CD4-positive, CD25-positive, alpha-beta regulatory T cell (primary cell): ENCODE measurements around the gene CNGB1. TPM values are rescaled to one million over a fixed set of nuclear protein-coding genes. Genes with fewer than 3 reads are reported as not detected.

Experiments used
- ATAC-seq, 2 donors: fragments of 150-1000 bp; cut with Tn5 transposase; one replicate each; pipeline ENCODE4 v1.10.0; 2021; ENCODE audit warnings: low read depth in 2 of 2, moderate number of reproducible peaks in 2 of 2, moderate library complexity in 1 of 2
- DNase-seq, 3 donors: peaks; one replicate each; pipeline versions ENCODE4 v3.0.0 to v3.0.0-alpha.2; 2012 to 2022; ENCODE audit warnings: mixed read lengths in 1 of 3
- H3K27ac ChIP-seq: one replicate; pipeline ENCODE4 v1.7.0; 2013; ENCODE audit warnings: mild to moderate bottlenecking, low read length; ENCODE audit not compliant: insufficient read depth, poor library complexity, severe bottlenecking
- H3K27me3 ChIP-seq: one replicate; pipeline ENCODE4 v1.7.0; 2013; ENCODE audit warnings: low read length; ENCODE audit not compliant: control insufficient read depth, insufficient read depth
- H3K36me3 ChIP-seq: one replicate; pipeline ENCODE4 v1.7.0; 2013; ENCODE audit warnings: mild to moderate bottlenecking, low read length, moderate library complexity; ENCODE audit not compliant: control insufficient read depth, insufficient read depth
- H3K4me1 ChIP-seq: 2 replicates; pipeline ENCODE4 v1.7.0; 2013; ENCODE audit warnings: mild to moderate bottlenecking, low read length; ENCODE audit not compliant: insufficient read depth, control insufficient read depth, poor library complexity, severe bottlenecking
- H3K4me3 ChIP-seq: one replicate; pipeline ENCODE4 v1.7.0; 2013; ENCODE audit warnings: low read depth, mild to moderate bottlenecking, low read length, moderate library complexity
- H3K9me3 ChIP-seq, 2 experiments: 1 replicate in 1 of 2; 2 replicates in 1 of 2; pipeline ENCODE4 v1.7.0; 2013; ENCODE audit warnings: low read length in 2 of 2, mild to moderate bottlenecking in 1 of 2, moderate library complexity in 1 of 2; ENCODE audit not compliant: control insufficient read depth in 2 of 2
- H3K27ac Mint-ChIP-seq, 3 donors: one replicate each; pipeline ENCODE4 v1.8.0; 2020 to 2022; ENCODE audit warnings: mild to moderate bottlenecking in 3 of 3, mixed read lengths in 3 of 3, moderate library complexity in 2 of 3
- H3K27me3 Mint-ChIP-seq: one replicate; pipeline ENCODE4 v1.8.0; 2022; ENCODE audit warnings: mild to moderate bottlenecking, mixed read lengths
- H3K36me3 Mint-ChIP-seq: one replicate; pipeline ENCODE4 v1.8.0; 2020; ENCODE audit warnings: mixed read lengths
- H3K4me1 Mint-ChIP-seq, 4 donors: one replicate each; pipeline ENCODE4 v1.8.0; 2020 to 2022; ENCODE audit warnings: mixed read lengths in 4 of 4, mild to moderate bottlenecking in 1 of 4
- H3K4me3 Mint-ChIP-seq, 4 donors: one replicate each; pipeline ENCODE4 v1.8.0; 2020 to 2022; ENCODE audit warnings: mild to moderate bottlenecking in 4 of 4, mixed read lengths in 4 of 4, moderate library complexity in 3 of 4
- H3K9me3 Mint-ChIP-seq, 7 donors: one replicate each; pipeline ENCODE4 v1.8.0; 2020 to 2022; ENCODE audit warnings: mixed read lengths in 7 of 7, mild to moderate bottlenecking in 3 of 7, moderate library complexity in 2 of 7
- polyA plus RNA-seq, 4 donors: library from polyadenylated mRNA; unstranded; fragments of 300-500 nt; fragmentation: Illumina TruSeq; gene quantifications; one replicate each; pipeline ENCODE4 v1.2.3, GENCODE V29; 2021
- total RNA-seq: library from RNA; stranded (reverse); gene quantifications from one replicate; pipeline ENCODE4 v1.2.3, GENCODE V29; 2022

CNGB1 gene
- total and polyA plus RNA-seq, 5 donors from 2014 or later, result not detected

DNA sequence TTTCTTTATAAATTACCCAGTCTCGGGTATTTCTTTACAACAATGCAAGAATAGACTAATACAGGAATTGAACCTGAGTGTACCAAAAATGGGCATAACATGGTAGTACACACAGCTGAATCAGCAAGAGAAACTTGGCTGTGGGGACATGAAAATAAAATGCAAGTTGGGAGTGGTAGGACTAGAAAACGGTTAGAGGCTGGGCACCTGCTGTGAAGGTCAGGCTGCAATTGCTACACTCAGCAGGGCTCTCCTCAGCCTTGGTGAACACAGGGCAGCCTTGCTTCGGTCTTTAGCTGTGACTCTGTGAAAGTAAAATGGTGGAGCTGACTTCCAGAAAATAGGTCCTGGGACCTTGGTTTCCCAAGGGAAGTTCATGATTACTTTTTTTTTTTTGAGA, 45.6 kb downstream of the CNGB1 start:
- H3K4me1 ChIP-seq, result no peaks in the 10 kb centered on the region
- Mint-ChIP-seq H3K36me3 (no peaks in the 10 kb centered on the region), H3K27ac (no peak overlapping the region), H3K4me1 (no peaks in the 10 kb centered on the region), H3K4me3 (no peak overlapping the region), H3K9me3 (peaks cover 0 to 1% (median 0%) of the 10 kb centered on the region in 7 donors), H3K27me3 (peaks cover 28% of the 10 kb centered on the region)
- H3K27ac ChIP-seq, result no peak overlapping the region
- H3K36me3 ChIP-seq, result no peaks in the 10 kb centered on the region
- H3K4me3 ChIP-seq, result no peak overlapping the region
- DNase-seq (no peak), ATAC-seq (no peak)
- H3K9me3 ChIP-seq, result no peaks in the 10 kb centered on the region
- H3K27me3 ChIP-seq, result no peaks in the 10 kb centered on the region

DNA sequence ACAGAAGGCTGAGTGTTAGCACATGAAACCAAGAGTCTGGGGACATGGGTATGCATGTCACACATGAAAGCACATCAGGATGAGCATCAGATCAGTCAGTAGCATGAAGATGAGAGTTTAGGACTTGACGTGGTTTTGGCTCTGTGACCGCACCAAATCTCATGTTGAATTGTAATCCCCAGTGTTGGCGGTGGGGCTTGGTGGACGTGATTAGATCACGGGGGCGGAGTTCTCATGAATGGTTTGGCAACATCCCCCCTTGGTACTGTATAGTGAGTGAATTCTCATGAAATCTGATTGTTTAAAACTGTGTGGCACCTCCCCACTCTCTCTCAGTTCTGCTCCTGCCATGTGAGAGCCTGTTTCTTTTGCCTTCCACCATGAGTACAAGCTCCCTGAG, 46.4 kb downstream of the CNGB1 start:
- peaks cover 0 to 1% (median 0%) of the 10 kb centered on the region in 7 donors for H3K9me3 Mint-ChIP-seq
- H3K27me3 Mint-ChIP-seq, result peaks cover 28% of the 10 kb centered on the region
- no peak for DNase-seq
- Histone ChIP-seq H3K9me3 (no peaks in the 10 kb centered on the region), H3K27ac (no peak overlapping the region), H3K27me3 (no peaks in the 10 kb centered on the region), H3K4me1 (no peaks in the 10 kb centered on the region), H3K4me3 (no peak overlapping the region), H3K36me3 (no peaks in the 10 kb centered on the region)
- no peaks in the 10 kb centered on the region for H3K4me1 Mint-ChIP-seq
- no peak overlapping the region for H3K27ac Mint-ChIP-seq
- no peak for ATAC-seq
- no peaks in the 10 kb centered on the region for H3K36me3 Mint-ChIP-seq
- H3K4me3 Mint-ChIP-seq, result no peak overlapping the region

DNA sequence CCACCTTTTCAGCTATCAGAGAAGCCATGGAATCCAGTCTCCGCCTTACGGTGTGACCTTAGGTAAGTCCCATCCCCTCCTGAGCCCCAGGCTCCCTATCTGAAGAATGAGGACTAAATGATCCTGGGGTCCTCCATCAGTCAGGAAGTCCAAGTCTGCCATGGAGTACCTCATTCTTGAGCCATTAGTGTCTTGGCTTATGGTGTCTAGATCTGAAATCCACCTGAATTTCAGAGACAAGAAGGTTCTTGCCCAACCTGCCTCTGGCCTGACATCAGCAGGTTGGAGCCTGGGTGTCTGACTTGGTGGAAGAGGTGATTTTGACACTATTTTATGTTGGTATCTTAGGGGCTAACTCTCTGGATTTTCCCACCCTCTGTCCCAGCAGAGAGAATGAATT, 47.1 kb downstream of the CNGB1 start:
- H3K36me3 Mint-ChIP-seq, result no peaks in the 10 kb centered on the region

DNA sequence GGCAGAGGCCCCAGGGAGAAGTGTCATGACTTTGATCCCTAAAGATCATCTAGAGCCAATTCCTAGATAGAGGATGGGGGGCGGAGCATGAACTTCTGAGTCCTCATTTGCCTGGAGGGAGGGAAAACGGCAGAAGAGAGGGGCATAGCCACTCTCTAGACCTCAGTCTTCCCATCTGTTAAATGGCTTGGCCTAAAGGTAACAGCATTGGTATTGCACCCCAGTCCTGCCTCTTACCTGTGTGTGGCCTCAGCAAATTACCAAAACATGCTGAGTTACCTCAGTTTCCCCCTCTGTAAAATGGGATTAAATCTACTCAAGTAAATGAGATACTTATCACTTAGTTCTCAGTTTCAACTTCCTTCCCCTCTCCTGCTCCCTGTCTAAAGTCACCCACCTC, 47.5 kb downstream of the CNGB1 start:
- Mint-ChIP-seq H3K9me3 (peaks cover 0 to 2% (median 0%) of the 10 kb centered on the region in 7 donors), H3K27me3 (peaks cover 28% of the 10 kb centered on the region), H3K4me1 (no peaks in the 10 kb centered on the region), H3K4me3 (no peak overlapping the region), H3K27ac (no peak overlapping the region), H3K36me3 (no peaks in the 10 kb centered on the region)
- Histone ChIP-seq H3K27me3 (no peaks in the 10 kb centered on the region), H3K27ac (no peak overlapping the region), H3K9me3 (no peaks in the 10 kb centered on the region), H3K36me3 (no peaks in the 10 kb centered on the region), H3K4me1 (no peaks in the 10 kb centered on the region), H3K4me3 (no peak overlapping the region)
- DNase-seq, result no peak
- no peak for ATAC-seq

More for the DNA sequence above, 47.1 kb downstream of the CNGB1 start:
- no peaks in the 10 kb centered on the region for H3K4me1 Mint-ChIP-seq
- Histone ChIP-seq H3K4me1 (no peaks in the 10 kb centered on the region), H3K4me3 (no peak overlapping the region), H3K36me3 (no peaks in the 10 kb centered on the region), H3K27me3 (no peaks in the 10 kb centered on the region), H3K9me3 (no peaks in the 10 kb centered on the region), H3K27ac (no peak overlapping the region)
- H3K27me3 Mint-ChIP-seq, result peaks cover 28% of the 10 kb centered on the region
- DNase-seq, result no peak
- no peak overlapping the region for H3K27ac Mint-ChIP-seq
- peaks cover 0 to 2% (median 0%) of the 10 kb centered on the region in 7 donors for H3K9me3 Mint-ChIP-seq
- no peak for ATAC-seq
- H3K4me3 Mint-ChIP-seq, result no peak overlapping the region

DNA sequence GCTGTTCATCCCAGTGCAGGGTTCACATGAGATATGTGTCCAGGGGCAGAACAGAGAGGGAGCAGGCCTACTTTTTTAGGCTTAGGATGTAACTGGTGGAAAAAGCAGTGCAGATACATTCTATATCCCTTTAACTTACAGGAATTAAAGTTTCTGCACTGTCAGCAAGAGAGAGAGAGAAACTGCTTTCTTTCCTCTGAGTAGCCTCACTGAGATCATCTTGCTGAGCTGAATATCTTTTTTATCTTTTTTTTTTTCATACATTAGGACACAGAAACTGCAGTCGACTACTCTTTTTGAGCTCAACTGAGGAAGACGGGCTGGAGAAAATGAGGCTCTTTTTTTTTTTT, 50.1 kb downstream of the CNGB1 start:
- H3K27me3 Mint-ChIP-seq, result peaks cover 23% of the 10 kb centered on the region
- H3K4me3 Mint-ChIP-seq, result no peak overlapping the region
- H3K4me1 Mint-ChIP-seq, result no peaks in the 10 kb centered on the region
- H3K4me3 ChIP-seq, result no peak overlapping the region
- peaks cover 0 to 2% (median 0%) of the 10 kb centered on the region in 7 donors for H3K9me3 Mint-ChIP-seq
- no peak overlapping the region for H3K27ac ChIP-seq
- ATAC-seq (no peak), DNase-seq (no peak)
- no peaks in the 10 kb centered on the region for H3K36me3 Mint-ChIP-seq
- H3K27ac Mint-ChIP-seq, result peak overlapping the region in 1 of 3 donors; percentile 48
- H3K27me3 ChIP-seq, result no peaks in the 10 kb centered on the region
- H3K36me3 ChIP-seq, result no peaks in the 10 kb centered on the region
- no peaks in the 10 kb centered on the region for H3K4me1 ChIP-seq
- no peaks in the 10 kb centered on the region for H3K9me3 ChIP-seq

DNA sequence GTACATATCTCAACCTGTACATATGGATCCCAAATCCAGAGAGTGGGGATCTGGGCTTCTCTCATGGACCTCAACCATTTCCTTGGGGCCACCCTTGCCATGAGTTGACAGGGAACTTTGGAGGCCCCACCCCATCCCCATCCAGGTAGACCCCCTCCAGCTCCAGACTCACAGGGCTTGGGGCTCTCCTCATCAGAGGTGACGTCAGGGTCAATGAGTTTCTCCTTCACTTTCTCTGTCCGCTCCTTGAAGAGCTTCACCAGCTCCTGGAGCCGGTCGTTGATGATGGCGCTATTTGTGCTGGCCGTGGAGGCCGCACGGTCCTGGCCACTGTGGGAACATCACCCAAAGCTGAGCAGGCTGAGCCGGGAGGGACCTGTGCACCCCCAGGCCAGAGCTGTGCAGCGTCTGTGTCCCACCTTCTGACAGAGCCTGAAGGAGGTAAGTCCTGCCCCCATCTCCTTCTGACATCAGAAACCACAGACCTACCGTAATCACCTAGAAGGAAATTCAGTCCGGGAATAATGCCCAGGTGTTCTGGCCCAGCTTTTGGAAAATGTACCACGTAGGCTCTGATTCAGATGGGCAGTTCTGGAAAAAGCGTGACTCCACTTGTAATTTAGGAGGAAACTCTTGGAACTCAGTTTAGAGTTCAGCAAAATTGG, 50.6 kb downstream of the CNGB1 start:
- H3K27me3 Mint-ChIP-seq, result peaks cover 19% of the 10 kb centered on the region
- ATAC-seq, result no peak
- H3K27ac Mint-ChIP-seq, result peak overlapping the region in 1 of 3 donors; percentile 48
- H3K36me3 Mint-ChIP-seq, result no peaks in the 10 kb centered on the region
- no peak for DNase-seq
- no peak overlapping the region for H3K27ac ChIP-seq
- H3K9me3 ChIP-seq, result no peaks in the 10 kb centered on the region
- no peak overlapping the region for H3K4me3 Mint-ChIP-seq
- no peaks in the 10 kb centered on the region for H3K36me3 ChIP-seq
- H3K9me3 Mint-ChIP-seq, result peaks cover 0 to 2% (median 0%) of the 10 kb centered on the region in 7 donors
- H3K4me3 ChIP-seq, result no peak overlapping the region
- no peaks in the 10 kb centered on the region for H3K27me3 ChIP-seq
- no peaks in the 10 kb centered on the region for H3K4me1 ChIP-seq
- no peaks in the 10 kb centered on the region for H3K4me1 Mint-ChIP-seq

DNA sequence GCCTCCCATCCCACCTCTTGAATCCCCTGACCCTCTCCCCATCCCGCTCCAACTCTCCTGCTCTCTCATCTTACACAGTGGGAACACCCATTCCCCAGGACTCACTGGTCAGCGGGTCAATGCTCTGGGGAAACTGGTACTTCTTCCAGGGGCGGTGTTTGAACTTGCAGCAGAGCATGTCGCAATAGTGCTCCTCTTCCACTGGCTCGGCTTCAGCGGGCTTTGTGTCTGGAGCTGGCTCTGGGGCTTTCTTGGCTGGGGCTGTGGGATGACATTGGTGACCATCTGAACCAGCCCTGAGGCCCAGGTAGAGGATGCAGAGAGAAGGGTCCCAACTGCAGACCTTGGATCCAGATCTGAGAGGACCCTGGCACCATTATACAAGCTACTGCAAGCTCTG, 51.9 kb downstream of the CNGB1 start:
- H3K4me1 ChIP-seq, result no peaks in the 10 kb centered on the region
- Mint-ChIP-seq H3K27me3 (peaks cover 14% of the 10 kb centered on the region), H3K4me3 (no peak overlapping the region), H3K36me3 (no peaks in the 10 kb centered on the region), H3K27ac (peak overlapping the region in 1 of 3 donors; percentile 63), H3K9me3 (peaks cover 0 to 2% (median 0%) of the 10 kb centered on the region in 7 donors), H3K4me1 (no peaks in the 10 kb centered on the region)
- no peaks in the 10 kb centered on the region for H3K27me3 ChIP-seq
- no peak overlapping the region for H3K4me3 ChIP-seq
- no peak overlapping the region for H3K27ac ChIP-seq
- no peak for ATAC-seq
- no peaks in the 10 kb centered on the region for H3K9me3 ChIP-seq
- H3K36me3 ChIP-seq, result no peaks in the 10 kb centered on the region
- DNase-seq, result no peak

DNA sequence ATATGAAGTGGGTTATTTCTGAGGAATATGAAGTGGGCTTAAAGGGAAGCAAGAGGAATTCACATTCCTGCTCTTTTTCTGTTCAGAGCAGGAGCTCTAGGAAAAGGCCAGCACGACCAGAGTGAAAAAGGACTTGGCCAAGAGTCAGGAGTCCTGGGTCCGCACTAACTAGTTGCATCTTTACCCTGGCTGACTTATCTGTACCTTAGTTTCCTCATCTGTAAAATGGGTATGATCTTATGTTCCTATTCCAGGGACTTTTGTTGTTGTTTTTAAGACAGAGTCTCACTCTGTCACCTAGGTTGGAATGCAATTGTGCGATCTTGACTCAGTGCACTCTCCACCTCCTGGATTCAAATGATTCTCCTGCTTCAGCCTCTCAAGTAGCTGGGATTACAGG, 52.5 kb downstream of the CNGB1 start:
- no peak overlapping the region for H3K27ac Mint-ChIP-seq
- no peak overlapping the region for H3K4me3 Mint-ChIP-seq
- DNase-seq (no peak), ATAC-seq (no peak)
- Histone ChIP-seq H3K9me3 (no peaks in the 10 kb centered on the region), H3K4me1 (no peaks in the 10 kb centered on the region), H3K36me3 (no peaks in the 10 kb centered on the region), H3K27me3 (no peaks in the 10 kb centered on the region), H3K27ac (no peak overlapping the region), H3K4me3 (no peak overlapping the region)
- peaks cover 9% of the 10 kb centered on the region for H3K27me3 Mint-ChIP-seq
- no peaks in the 10 kb centered on the region for H3K36me3 Mint-ChIP-seq
- no peaks in the 10 kb centered on the region for H3K4me1 Mint-ChIP-seq
- peaks cover 0 to 2% (median 0%) of the 10 kb centered on the region in 7 donors for H3K9me3 Mint-ChIP-seq
